ENCODE data around the gene CDC14B. TPM values are rescaled to one million over a fixed set of nuclear protein-coding genes. Genes with fewer than 3 reads are reported as not detected.
A peak's percentile ranks its signal among the peaks of the same experiment; 100 is the strongest.

CDC14B gene
- total RNA-seq, 1 experiment from 2014 or later = 5.2 TPM

- no peaks in the 10 kb centered on the region for H3K9me3 ChIP-seq (ENCODE audit: low read depth, low read length, poor library complexity, severe bottlenecking)
- DNase-seq (ENCODE audit: low spot score) = no peak
- no peak overlapping the region for H3K27ac ChIP-seq (ENCODE audit: low read depth, low read length, poor library complexity, severe bottlenecking)
- ChIA-PET POLR2A (ENCODE audit: low non-redundant PET) (no interaction called here), CTCF (no interaction called here)
- peaks cover 13% of the 10 kb centered on the region for H3K4me1 ChIP-seq (ENCODE audit: insufficient read depth, low read length, poor library complexity, severe bottlenecking)
- no TSS peak for BruUV-seq (replicated peaks)
- no peaks in the 10 kb centered on the region for H3K27me3 ChIP-seq (replicated peaks; ENCODE audit: insufficient read depth, low read depth, low read length, poor library complexity)
- intact Hi-C loops (cut with micrococcal nuclease; ENCODE audit: unreplicated experiment) = no loop called here
- H3K4me3 ChIP-seq (ENCODE audit: low read depth, low read length, poor library complexity, severe bottlenecking) = peak overlapping the region; percentile 77
- no peaks in the 10 kb centered on the region for H3K36me3 ChIP-seq (ENCODE audit: insufficient read depth, low read length, poor library complexity, severe bottlenecking)
- TF ChIP-seq EZH2 (IDR thresholded peaks at IDR 0.05; ENCODE audit: borderline replicate concordance, low read depth, low read length, poor library complexity, severe bottlenecking) = no peak
- TF ChIP-seq, protein P1, sequence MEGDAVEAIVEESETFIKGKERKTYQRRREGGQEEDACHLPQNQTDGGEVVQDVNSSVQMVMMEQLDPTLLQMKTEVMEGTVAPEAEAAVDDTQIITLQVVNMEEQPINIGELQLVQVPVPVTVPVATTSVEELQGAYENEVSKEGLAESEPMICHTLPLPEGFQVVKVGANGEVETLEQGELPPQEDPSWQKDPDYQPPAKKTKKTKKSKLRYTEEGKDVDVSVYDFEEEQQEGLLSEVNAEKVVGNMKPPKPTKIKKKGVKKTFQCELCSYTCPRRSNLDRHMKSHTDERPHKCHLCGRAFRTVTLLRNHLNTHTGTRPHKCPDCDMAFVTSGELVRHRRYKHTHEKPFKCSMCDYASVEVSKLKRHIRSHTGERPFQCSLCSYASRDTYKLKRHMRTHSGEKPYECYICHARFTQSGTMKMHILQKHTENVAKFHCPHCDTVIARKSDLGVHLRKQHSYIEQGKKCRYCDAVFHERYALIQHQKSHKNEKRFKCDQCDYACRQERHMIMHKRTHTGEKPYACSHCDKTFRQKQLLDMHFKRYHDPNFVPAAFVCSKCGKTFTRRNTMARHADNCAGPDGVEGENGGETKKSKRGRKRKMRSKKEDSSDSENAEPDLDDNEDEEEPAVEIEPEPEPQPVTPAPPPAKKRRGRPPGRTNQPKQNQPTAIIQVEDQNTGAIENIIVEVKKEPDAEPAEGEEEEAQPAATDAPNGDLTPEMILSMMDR (conservative IDR thresholded peaks at IDR 0.05; ENCODE audit: low read depth, low read length) = no peak
Observed at GRCh38 chr9:96565671-96566497, 53.8 kb downstream of the CDC14B start.

DNA sequence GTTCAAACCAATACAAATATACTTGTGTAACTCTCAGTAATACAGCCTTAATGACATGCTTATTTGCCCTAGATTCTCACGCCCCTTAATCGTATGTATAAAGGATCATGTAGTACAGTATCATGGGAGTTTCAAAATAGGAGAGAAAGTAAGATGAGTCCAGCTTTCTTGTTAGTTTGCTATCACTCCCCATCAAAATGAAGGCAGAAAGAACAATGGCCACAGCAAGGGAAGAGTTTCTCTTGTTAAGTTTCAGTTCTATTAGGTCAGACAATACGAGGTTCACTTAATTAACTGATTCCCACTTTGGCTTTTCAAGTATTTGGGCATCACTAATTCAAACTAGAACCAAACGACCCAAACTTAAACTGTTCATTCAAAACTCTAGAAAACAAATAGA lies 55.4 kb downstream of the CDC14B start:
- intact Hi-C loops (cut with micrococcal nuclease; ENCODE audit: unreplicated experiment) = no loop called here
- ChIA-PET POLR2A (ENCODE audit: low non-redundant PET) (no interaction called here), CTCF (no interaction called here)
- Histone ChIP-seq H3K27ac (ENCODE audit: low read depth, low read length, poor library complexity, severe bottlenecking) (no peak overlapping the region), H3K4me3 (ENCODE audit: low read depth, low read length, poor library complexity, severe bottlenecking) (no peak overlapping the region), H3K9me3 (ENCODE audit: low read depth, low read length, poor library complexity, severe bottlenecking) (no peaks in the 10 kb centered on the region), H3K27me3 (replicated peaks; ENCODE audit: insufficient read depth, low read depth, low read length, poor library complexity) (no peaks in the 10 kb centered on the region), H3K4me1 (ENCODE audit: insufficient read depth, low read length, poor library complexity, severe bottlenecking) (peaks cover 13% of the 10 kb centered on the region), H3K36me3 (ENCODE audit: insufficient read depth, low read length, poor library complexity, severe bottlenecking) (no peaks in the 10 kb centered on the region)
- BruUV-seq (replicated peaks) = no TSS peak
- no peak for DNase-seq (ENCODE audit: low spot score)
- TF ChIP-seq, protein P1 (conservative IDR thresholded peaks at IDR 0.05; ENCODE audit: low read depth, low read length) = no peak
- no peak for TF ChIP-seq EZH2 (IDR thresholded peaks at IDR 0.05; ENCODE audit: borderline replicate concordance, low read depth, low read length, poor library complexity, severe bottlenecking)

DNA sequence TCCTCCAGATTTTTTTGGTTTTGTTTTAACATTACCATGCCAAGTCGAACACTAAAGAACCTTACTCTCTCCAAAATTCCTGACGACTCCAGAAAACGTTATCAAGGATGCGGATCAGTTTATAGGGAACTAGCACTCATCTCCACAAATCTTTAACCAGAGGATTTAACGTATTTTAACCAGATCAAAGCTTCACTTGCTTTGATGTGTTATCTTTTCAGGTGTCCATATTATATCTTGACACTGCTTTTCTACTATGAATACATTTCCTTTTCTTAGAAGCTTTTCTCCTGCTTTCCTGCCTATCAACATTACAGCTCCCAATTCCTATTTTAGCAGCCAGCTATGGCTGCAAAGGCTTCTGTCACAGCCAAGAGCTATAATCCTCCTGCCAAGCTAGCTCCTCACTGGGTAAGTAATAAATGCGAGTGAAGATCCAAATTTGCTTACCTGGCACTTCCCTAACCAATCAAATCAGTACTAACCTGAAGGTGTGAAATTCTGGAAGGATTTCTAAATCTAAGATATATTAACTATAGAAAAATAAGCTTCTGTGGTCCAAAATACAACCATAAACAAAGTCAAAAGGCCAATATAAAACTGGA lies 60.2 kb downstream of the CDC14B start:
- ChIA-PET POLR2A (ENCODE audit: low non-redundant PET) (no interaction called here), CTCF (no interaction called here)
- Histone ChIP-seq H3K27ac (ENCODE audit: low read depth, low read length, poor library complexity, severe bottlenecking) (no peak overlapping the region), H3K4me1 (ENCODE audit: insufficient read depth, low read length, poor library complexity, severe bottlenecking) (no peaks in the 10 kb centered on the region), H3K36me3 (ENCODE audit: insufficient read depth, low read length, poor library complexity, severe bottlenecking) (no peaks in the 10 kb centered on the region), H3K4me3 (ENCODE audit: low read depth, low read length, poor library complexity, severe bottlenecking) (no peak overlapping the region), H3K9me3 (ENCODE audit: low read depth, low read length, poor library complexity, severe bottlenecking) (no peaks in the 10 kb centered on the region), H3K27me3 (replicated peaks; ENCODE audit: insufficient read depth, low read depth, low read length, poor library complexity) (no peaks in the 10 kb centered on the region)
- no peak for DNase-seq (ENCODE audit: low spot score)
- intact Hi-C loops (cut with micrococcal nuclease; ENCODE audit: unreplicated experiment) = no loop called here
- TF ChIP-seq EZH2 (IDR thresholded peaks at IDR 0.05; ENCODE audit: borderline replicate concordance, low read depth, low read length, poor library complexity, severe bottlenecking) = no peak
- TF ChIP-seq, protein P1 (conservative IDR thresholded peaks at IDR 0.05; ENCODE audit: low read depth, low read length) = no peak
- BruUV-seq (replicated peaks) = no TSS peak

Data from A673 (cell line).